Measurements from ENCODE around the gene TBL1XR1. TPM values are rescaled to one million over a fixed set of nuclear protein-coding genes. Genes with fewer than 3 reads are reported as not detected.

TBL1XR1 gene
- total RNA-seq, result 160 and 192 TPM in 2 replicates

GRCh38 chr3:177197041-177197726, at the start of gene TBL1XR1:
TSS of gene TBL1XR1 (minus strand) at chr3:177197482. CDS start at chr3:177064977, 132,505 bp downstream.

Measured in endothelial cell of coronary artery (primary cell).